ENCODE results near the gene IL18R1. TPM values are rescaled to one million over a fixed set of nuclear protein-coding genes. Genes with fewer than 3 reads are reported as not detected.

Gene IL18R1
- total and polyA plus RNA-seq, 4 donors, result 4.8 to 12.7 (median 5.9) TPM

GRCh38 chr2:102306125-102306524 lies 49.5 kb upstream of the IL18R1 start:
- 52% methylated on average over 1 of the region's 1 CpG for WGBS

DNA sequence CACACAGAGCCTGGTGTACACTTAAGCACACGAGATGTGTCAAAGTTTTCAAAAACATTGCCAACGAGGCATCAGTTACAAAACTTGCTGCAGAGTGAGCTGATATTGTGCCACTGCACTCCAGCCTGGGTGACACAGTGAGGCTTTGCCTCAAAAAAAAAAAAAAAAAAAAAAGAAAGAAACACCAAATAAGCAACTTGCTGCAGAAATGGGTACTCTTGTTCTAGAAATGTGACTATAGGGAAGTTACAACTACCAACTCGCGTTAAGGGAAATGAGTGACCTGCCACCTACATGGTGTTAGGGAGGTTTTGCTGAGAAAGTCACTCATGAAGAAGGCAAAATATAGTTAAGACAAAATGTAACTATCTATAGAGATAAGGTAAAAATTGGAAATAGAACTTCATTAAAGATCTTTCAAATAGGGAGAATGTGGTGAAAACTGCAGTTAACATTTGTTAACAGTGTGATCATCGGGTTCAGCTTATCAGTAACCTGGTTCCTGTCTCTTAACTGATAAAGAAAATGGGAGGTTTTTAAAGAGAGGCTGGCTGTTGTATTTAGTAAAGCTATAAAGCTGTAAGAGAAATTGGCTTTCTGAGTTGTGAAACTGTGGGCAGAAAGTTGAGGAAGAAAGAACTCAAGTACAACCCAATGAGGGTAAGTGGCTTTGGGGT lies 44.5 kb upstream of the IL18R1 start, which contains the start of gene IL1RL1:
Gene IL1RL1, plus strand, starts transcription at position 600 of the 677 bp plus-strand sequence. CDS start 26,702 bp downstream, outside the sequence.
- WGBS, result 69% methylated on average over 5 of the region's 5 CpGs

More at GRCh38 chr2:102306125-102306524, 49.5 kb upstream of the IL18R1 start:
- Histone ChIP-seq H3K9me3 (ENCODE audit: control insufficient read depth in 4 of 4, low read length in 3 of 4) (no peaks in the 10 kb centered on the region), H3K27ac (ENCODE audit: low read depth in 1 of 2, low read length in 2 of 2) (no peak overlapping the region), H3K27me3 (ENCODE audit: control insufficient read depth in 4 of 4, insufficient read depth in 4 of 4, low read length in 3 of 4) (peaks cover 0 to 13% (median 0%) of the 10 kb centered on the region in 4 donors), H3K9ac (ENCODE audit: low read depth in 1 of 2, low read length in 2 of 2) (no peak overlapping the region), H3K4me1 (ENCODE audit: control insufficient read depth in 4 of 4, insufficient read depth in 4 of 4, low read length in 3 of 4) (no peaks in the 10 kb centered on the region), H3K36me3 (ENCODE audit: control insufficient read depth in 4 of 4, insufficient read depth in 3 of 4, low read depth in 1 of 4, low read length in 3 of 4) (no peaks in the 10 kb centered on the region), H3K4me3 (ENCODE audit: low read depth in 1 of 3, low read length in 3 of 3) (no peak overlapping the region)
- no peak for DNase-seq (ENCODE audit: low spot score)
- no peak for TF ChIP-seq ZBTB33 (IDR thresholded peaks at IDR 0.05)
- TF ChIP-seq RAD21 (IDR thresholded peaks at IDR 0.05), result no peak
- no peak for TF ChIP-seq MAX (IDR thresholded peaks at IDR 0.05)
- no peak for TF ChIP-seq YY1 (IDR thresholded peaks at IDR 0.05)
- no peak for TF ChIP-seq EGR1 (IDR thresholded peaks at IDR 0.05; ENCODE audit: low read depth in 2 of 2)
- no peak for TF ChIP-seq FOXA2 (IDR thresholded peaks at IDR 0.05)
- TF ChIP-seq FOXA1 (IDR thresholded peaks at IDR 0.05), result no peak
- TF ChIP-seq, protein P1, sequence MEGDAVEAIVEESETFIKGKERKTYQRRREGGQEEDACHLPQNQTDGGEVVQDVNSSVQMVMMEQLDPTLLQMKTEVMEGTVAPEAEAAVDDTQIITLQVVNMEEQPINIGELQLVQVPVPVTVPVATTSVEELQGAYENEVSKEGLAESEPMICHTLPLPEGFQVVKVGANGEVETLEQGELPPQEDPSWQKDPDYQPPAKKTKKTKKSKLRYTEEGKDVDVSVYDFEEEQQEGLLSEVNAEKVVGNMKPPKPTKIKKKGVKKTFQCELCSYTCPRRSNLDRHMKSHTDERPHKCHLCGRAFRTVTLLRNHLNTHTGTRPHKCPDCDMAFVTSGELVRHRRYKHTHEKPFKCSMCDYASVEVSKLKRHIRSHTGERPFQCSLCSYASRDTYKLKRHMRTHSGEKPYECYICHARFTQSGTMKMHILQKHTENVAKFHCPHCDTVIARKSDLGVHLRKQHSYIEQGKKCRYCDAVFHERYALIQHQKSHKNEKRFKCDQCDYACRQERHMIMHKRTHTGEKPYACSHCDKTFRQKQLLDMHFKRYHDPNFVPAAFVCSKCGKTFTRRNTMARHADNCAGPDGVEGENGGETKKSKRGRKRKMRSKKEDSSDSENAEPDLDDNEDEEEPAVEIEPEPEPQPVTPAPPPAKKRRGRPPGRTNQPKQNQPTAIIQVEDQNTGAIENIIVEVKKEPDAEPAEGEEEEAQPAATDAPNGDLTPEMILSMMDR (IDR thresholded peaks at IDR 0.05; ENCODE audit: low read depth, low read length, missing input control), result no peak
- no peak for TF ChIP-seq RXRA (IDR thresholded peaks at IDR 0.05)

More for the DNA sequence above, 44.5 kb upstream of the IL18R1 start, which contains the start of gene IL1RL1:
- Histone ChIP-seq H3K4me3 (ENCODE audit: low read depth in 1 of 3, low read length in 3 of 3) (no peak within 1 kb of the TSS), H3K9ac (ENCODE audit: low read depth in 1 of 2, low read length in 2 of 2) (no peak within 1 kb of the TSS), H3K9me3 (ENCODE audit: control insufficient read depth in 4 of 4, low read length in 3 of 4) (no peaks in the 10 kb centered on the region), H3K27ac (ENCODE audit: low read depth in 1 of 2, low read length in 2 of 2) (no peak within 1 kb of the TSS), H3K4me1 (ENCODE audit: control insufficient read depth in 4 of 4, insufficient read depth in 4 of 4, low read length in 3 of 4) (no peaks in the 10 kb centered on the region), H3K27me3 (ENCODE audit: control insufficient read depth in 4 of 4, insufficient read depth in 4 of 4, low read length in 3 of 4) (peaks cover 0 to 5% (median 0%) of the 10 kb centered on the region in 4 donors), H3K36me3 (ENCODE audit: control insufficient read depth in 4 of 4, insufficient read depth in 3 of 4, low read depth in 1 of 4, low read length in 3 of 4) (no peaks in the 10 kb centered on the region)
- TF ChIP-seq EGR1 (IDR thresholded peaks at IDR 0.05; ENCODE audit: low read depth in 2 of 2) (no peak), YY1 (IDR thresholded peaks at IDR 0.05) (no peak), MAX (IDR thresholded peaks at IDR 0.05) (no peak), NR2F2 (IDR thresholded peaks at IDR 0.05) (no peak), ATF3 (IDR thresholded peaks at IDR 0.05) (no peak)
- TF ChIP-seq, protein P1 (IDR thresholded peaks at IDR 0.05; ENCODE audit: low read depth, low read length, missing input control), result no peak
- DNase-seq (ENCODE audit: low spot score), result no peak
